GM21737 (cell line): ENCODE data around the gene FGF8.
A peak's percentile ranks its signal among the peaks of the same experiment; 100 is the strongest.
"Not testable (repeated sequence)": the region's sequence is repeated elsewhere in the genome, so short reads cannot be mapped to it uniquely, and the experiment has no call there.

ENCODE experiments used
- ATAC-seq: cut with Tn5 transposase; IDR thresholded peaks from one replicate; pipeline ENCODE4 v1.9.1; 2021; ENCODE audit warnings: mild to moderate bottlenecking, moderate library complexity; ENCODE audit not compliant: unreplicated experiment

FGF8 gene, protein sequence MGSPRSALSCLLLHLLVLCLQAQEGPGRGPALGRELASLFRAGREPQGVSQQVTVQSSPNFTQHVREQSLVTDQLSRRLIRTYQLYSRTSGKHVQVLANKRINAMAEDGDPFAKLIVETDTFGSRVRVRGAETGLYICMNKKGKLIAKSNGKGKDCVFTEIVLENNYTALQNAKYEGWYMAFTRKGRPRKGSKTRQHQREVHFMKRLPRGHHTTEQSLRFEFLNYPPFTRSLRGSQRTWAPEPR

DNA sequence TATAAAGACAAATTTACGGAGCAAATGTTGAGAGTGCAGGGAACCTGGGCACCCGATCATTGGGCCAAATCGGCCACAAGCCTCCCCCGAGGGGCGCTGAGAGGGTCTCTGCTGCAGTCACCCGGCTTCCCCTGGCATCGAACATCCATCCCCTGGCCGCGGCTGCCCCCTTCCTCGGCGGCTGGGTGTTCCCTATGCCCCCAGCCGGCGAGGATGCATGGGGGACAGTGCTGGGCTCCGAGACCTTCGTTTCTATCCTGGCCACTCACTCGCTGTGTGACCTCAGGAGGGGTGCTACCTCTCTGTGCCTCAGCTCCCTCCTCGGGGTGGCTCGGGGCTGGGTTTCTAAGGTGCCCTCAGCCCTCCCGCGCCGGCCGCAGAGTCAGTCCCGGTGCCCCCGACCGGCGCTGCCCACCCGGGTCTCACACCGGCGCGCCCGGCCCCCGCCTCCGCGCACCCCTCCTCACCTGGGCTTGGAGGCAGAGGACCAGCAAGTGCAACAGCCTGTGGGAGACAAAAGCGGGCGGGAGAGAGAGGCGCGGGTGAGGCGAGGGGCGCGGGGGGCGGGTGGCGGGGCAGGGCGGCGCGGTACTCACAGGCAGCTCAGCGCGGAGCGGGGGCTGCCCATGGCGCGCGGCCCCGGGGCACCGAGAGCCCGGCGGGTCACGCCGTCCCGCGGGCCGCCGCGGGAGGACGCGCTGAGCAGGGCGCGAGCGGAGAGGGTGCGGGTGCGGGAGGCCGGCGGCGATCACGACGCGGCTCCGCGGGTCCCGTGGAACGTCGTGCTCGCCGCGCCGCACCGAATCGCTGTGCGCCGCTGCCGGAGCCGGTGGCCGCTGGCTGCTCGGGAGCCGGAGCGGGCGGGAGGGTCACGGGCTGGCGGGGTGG is at the start of gene FGF8:
TSS of gene FGF8 (minus strand) at position 842 of the 888 bp plus-strand sequence. CDS start at position 628, 214 bp downstream.
- ATAC-seq: no peak

DNA sequence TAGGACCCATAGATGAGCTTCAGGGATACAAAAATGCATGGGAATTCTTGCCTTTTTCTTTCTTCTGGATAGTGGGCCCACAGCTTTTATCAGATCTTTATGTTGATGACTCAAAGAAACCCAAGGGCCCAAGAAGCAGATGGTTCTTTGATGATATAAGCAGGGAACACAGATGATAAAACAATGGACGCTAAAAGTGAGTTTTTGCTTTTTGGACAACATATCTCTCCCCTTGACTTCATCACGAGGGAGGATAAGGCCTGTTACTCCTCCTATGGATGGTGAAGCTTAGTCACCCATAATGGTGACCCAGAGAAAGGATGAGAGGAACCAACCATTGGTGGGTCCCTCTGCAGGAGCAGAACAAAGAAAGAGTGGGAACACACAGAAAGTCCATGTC is 48.8 kb upstream of the FGF8 start:
- no peak for ATAC-seq

DNA sequence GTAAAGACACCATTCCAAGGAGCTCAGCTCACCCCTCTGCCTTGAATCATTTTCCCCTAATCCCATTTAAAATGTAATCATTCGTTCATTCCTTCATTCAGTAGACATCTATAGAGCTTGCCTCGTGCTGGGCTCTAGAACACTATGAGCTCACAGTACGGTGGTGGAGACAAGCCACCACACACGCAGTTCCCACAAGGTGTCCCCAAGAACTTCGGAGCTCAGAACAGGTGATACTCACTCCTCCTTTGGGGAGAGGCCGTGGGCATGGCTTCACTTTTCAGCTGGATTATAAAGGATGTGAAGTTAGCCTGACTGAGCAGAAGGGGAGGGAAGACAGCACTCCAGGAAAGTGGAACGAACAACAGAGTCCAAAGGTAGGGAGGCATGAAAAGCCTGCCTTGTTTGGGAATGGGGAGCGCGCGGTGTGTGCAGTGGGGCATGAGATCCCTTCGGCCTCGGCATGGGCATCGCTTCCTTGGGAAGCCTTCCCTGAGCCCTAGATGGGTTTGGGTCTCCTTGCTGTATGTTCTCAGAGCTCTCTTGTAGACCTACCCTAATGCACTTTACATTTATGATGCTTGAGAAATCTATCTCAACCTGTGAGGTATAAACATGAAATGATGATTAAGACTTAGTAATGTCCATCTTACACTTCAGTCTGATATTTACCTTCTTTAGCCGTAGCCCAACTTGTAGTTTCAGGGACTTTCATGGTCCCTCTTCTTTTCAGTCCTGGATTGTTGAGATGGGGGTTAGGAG is 43.1 kb upstream of the FGF8 start:
- ATAC-seq: peak; percentile 16

DNA sequence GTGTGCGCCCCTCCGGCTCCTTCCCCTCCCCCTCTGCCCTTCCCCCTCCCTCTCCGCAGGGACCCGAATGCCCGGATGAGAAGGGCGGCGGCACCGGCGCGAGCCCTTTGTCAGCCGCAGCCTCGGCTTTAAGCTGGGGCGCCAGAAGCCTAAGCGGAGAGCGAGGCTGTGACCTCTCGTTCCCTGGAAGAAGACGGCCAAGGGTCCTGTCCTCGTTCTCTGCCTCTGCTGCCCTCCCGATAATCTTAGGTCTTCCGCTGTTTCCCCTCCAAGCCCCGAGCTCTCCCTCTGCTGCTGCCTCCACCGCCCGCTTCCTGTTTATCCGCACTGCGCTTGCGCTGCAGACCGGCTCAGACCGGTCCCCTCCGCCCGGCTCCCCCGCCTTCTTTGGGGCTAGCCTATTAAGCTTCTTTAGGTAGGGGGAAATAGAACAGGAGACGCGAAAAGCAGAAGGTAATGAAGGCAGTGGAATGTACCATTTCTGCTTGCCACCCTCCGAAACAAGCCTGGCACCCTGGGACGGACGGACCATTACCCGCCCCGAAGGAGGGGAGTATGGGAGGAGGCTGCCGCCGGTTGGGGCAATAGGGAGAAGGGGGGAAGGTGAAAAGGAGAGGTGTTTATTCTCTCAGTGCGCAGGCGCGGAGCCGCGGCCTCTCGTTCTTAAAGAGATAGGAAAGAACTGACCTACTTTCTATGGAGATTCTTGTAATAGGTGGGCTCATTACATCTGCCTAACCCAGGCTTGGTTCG is 42.4 kb upstream of the FGF8 start, which contains the start of gene OGA:
TSS of gene OGA (minus strand) at position 326 of the 753 bp plus-strand sequence. CDS start 422 bp downstream, outside the sequence.
- ATAC-seq: peak; percentile 86

DNA sequence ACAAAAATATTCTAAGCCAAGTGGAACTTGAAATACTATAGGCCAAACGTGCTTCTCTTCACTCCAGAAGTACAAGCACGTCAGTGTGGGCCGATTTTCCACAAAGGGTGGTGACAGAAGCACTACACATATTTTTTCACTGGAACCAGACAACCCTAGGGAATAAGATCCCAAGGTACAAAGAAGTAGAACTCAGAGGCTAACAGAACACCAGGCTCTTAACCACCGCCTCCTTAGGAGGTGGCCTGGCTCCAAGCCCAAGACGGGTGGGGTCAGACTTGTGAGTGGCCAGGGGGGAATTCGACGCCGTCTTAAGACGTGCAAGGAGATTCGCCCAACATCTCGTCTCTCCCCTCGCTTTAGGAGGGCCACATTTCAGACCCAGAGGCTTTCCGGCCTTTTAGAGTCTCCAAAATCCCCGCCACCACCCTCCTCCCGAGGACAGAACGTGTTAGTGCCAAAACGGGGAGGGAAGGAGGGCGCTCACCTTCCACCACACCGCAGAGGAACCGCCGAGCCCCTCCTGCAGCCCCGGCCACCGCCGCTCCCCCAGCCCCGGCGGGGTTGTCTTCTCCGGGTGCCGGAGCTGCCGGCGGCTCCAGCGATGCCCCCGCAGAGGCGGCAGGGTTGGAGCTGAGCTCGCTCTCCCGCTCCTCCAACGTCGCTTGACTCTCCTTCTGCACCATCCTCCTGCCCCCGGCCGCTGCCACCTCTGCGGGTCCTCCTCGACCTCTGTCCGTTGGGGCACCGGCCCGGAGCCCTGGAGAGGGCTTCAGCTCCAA is 41.6 kb upstream of the FGF8 start:
- peak; percentile 2 for ATAC-seq

DNA sequence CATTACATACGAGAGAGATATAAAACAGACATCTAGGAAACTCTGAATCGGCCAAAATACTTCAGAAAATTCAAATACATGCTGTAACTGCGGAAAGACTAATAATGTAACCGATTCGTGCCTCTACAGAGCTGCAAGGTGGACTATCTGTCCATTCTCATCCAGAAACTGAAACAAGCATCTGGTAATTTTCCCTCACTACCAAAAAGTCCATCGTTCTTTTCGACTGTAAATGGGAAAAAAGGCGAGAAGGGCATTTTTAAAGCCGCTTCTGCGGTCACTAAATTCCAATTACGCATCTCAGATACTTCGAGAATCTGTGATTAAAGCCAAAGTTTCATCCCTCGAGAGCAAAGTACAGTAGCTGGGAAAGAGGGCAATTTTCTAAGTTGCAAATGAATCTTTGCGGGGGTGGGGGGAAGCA is 41.0 kb upstream of the FGF8 start:
- no peak for ATAC-seq

DNA sequence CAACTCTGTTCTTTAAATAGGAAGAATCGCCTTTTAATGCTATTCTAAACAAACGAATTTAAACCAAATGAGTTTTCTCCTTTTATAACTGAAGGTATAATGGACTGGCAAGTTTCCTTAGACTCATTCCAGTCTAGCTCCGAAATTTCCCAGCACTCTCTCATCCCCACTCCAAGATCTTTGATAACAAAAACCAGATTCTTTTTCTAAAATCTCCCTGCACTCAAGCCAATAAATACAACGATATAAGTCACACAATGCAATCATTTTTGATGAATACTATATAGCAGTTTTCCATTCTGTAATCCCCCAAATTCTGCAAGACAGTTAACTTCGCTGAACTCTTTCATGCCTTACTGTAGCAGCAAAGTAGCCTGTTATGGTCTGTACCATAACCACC is 40.5 kb upstream of the FGF8 start:
- ATAC-seq: no peak

DNA sequence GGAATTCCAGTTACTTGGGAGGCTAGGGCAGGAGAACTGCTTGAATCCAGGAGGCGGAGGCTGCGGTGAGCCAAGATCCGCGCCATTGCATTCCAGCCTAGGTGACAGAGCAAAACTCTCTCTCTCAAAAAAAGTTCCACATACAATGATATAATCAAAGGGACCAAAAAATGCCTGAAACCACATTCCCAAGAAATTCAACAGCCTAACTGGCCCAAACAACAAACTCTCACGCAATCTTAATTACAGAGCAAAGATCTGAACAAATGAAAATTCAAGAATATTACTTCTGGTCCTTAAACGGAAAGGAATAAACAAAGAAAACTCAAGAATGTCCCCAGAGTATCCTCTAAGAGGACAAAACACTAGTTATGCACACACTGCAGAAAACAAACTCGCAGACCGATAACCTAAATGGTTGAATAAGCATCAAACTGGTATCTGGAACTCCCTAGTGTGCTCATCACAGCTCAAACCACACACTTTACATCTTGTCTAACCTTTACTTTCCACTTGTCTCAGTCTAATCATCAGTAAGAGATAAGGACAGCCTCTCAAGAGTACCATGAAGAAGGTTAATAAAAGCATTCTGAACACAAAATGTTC is 38.7 kb upstream of the FGF8 start:
- ATAC-seq: no peak

DNA sequence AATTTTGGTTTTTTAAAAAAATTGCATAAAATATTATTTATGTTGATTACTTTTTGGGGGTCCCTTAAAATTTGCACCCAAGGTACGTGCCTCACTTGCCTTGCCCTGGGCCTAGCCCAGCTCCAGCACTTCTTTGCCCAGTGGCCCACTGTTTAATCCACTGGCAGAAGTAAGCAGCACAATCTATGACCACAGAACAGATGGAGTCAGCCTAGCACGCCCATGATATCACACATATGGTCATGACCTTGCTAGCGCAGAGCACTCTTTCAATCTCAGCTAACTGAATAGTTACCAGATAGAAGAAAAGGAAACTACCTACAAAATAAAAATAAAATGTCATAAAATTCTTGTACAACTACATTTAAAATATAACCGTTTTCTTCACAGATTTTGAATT is 36.7 kb upstream of the FGF8 start:
- ATAC-seq: no peak

DNA sequence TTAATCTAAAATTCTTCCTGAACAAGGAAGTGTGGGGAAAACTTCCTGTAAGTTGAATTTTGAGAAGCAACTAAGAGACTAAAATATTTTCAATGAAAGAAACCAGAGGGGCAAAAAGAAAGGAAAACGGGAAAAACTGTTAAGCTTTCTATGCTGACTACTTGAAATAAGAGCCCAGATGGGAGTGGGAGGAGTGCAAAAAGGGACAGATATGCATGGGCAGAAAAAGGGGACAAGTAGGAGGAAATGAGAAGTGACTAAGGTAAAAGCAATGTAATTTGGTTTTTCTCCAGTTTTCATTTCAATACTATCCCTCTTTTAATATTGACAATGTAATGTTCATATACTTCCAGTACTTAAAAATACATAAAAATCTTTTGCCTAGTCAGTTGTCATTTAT is 31.2 kb upstream of the FGF8 start:
- ATAC-seq: no peak

DNA sequence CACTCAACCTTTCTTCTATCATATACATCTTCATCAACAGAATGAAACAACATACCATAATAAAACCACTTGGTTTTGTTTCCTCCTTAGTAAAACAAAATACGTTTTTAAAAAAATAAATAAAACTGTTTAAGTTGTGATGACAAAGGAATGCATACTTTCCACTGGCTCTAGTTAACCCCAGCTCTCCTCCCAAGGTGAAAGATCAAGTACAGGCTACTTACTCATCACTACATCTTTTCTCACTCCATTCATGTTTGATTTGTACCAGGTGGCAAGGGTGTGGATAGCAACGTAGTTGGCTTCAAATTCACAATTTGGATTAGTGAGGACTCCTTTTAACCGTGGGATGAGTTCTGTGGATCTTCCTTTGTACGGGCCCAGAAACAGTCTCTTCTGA is 27.6 kb upstream of the FGF8 start:
- no peak for ATAC-seq

DNA sequence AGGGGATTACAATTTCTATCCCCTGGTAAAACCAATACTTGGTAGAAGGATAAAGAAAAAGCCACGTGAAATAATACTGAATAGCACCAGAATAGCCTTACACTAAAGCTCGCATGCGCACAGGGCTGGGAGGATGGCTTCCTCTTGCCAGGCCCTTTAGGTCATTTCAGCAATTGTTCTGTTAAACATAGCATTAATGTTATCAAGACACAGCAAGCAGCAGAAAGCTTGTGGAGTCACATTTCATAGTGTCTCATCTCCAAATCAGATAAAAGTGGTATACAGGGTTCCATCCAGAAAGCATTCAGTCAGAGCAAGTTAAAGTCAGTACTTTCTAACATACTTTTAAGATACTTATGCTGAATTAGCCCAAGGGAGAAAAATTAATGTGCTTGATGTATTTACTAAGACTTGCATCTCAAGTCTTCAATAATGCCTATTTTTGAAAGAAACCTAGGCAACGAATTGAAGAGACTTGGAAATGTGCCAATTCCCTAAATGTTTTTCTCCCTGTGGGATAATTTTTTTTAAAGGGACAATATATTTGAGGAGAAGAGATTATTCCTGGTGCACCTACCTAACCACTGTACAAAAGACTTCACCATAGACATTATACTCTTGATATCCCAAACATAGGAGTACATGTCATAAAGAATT is 21.6 kb upstream of the FGF8 start:
- ATAC-seq: no peak

DNA sequence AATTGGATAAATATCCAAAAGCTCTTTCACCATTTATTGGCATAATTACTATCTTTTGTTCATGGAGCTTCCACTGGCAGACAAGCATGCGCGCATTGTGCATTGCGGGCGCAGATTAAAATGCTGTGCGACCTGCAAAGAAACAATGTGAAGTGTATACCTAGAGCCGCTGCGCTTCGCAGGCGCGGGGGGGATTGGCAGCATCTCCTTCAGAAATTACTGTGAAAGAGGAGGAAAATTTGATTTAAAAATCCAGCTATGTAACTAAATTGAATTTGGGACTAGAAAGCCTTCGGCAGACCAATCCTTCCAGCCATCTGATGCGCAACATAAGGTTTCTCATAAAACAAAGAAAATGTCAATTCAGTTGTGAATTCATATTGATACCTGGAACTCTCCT is 17.6 kb upstream of the FGF8 start:
- ATAC-seq: no peak

DNA sequence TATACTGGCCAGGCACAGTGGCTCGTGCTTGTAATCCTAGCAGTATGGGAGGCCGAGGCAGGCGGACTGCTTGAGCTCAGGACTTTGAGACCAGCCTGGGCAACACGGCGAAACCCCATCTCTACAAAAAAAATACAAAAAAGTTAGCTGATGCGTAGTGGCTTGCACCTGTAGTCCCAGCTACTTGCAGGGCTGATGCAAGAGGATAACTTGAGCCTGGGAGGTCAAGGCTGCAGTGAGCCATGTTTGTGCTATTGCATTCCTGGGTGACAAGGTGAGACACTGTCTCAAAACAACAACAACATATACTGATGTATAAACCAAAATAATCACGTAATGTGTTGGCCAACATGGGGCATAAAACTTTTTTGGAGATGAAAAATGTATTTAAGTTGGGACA is 13.8 kb upstream of the FGF8 start:
- ATAC-seq: no peak

DNA sequence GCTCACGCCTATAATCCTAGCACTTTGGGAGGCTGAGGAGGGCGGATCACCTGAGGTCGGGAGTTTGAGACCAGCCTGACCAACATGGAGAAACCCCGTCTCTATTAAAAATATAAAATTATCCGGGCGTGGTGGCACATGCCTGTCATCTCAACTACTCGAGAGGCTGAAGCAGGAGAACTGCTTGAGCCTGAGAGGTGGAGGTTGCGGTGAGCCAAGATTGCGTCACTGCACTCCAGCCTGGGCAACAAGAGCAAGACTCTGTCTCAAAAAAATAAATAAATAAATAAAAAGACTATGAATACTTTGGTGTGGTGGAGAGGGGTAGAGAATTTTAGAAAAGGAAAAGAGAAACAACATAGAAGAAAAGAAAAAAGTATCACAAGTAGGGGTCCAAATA is 13.3 kb upstream of the FGF8 start:
- ATAC-seq: not testable (repeated sequence)

DNA sequence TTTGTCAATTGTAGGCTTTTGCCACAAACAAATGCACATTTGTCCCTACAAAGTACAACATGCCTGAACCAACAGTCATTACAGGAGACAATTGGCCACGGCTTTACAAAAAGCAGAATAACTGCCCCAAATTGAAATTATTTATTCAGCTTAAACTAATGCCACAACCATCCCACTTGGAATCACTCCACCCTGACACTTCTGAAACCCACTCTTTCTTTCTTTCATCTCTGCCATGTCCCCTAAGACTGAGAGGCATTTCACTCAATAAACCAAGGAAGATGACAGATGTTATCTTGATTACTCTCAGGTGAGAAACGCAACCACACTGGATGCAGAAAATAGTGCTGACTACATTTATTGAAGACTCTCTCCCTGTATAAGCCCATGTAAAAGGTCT is 9.9 kb upstream of the FGF8 start:
- ATAC-seq: no peak

DNA sequence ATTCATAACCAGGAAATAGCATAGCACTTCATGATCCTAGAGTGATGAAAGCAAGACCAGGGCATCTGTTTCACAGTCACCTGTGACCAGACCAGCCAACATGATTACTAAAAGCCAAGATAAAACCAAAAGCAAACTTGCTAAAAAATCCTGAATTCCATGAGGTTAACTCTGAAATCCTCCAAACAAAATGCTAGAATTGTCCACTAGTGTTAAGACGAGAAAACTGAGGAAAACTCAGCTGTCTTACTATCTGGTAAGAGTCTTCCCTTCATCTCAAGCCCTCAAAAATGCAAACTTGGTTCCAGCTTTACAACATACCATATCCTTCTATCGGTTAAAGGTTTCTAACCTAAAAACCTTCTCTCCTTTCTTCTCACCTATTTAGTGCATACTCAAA is 8.6 kb upstream of the FGF8 start:
- no peak for ATAC-seq

DNA sequence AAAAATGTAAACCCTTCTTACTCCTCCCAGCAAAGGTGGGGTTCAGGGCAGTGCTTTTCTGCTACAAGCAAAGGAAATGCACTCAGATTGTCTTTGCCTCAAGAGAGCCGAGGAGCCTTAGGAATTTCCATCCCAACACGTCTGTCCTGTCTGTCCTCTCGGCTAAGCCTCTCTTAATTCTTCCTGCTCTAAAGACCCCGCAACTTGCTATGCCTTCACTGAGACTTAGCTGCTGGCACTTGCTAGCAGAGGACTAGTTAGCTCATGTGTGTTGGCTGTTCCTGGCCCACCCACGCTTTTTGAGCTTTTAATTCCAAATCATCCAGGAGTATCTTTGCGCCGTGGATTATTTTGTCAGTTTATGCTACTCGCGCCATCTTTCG is 7.8 kb upstream of the FGF8 start:
- no peak for ATAC-seq
